ENCODE measurements around the gene CMTM5.

The CMTM5 gene

GRCh38 chr14:23358042-23358441 lies 18.8 kb upstream of the CMTM5 start:
- no peak for DNase-seq (ENCODE audit: low read depth)

DNA sequence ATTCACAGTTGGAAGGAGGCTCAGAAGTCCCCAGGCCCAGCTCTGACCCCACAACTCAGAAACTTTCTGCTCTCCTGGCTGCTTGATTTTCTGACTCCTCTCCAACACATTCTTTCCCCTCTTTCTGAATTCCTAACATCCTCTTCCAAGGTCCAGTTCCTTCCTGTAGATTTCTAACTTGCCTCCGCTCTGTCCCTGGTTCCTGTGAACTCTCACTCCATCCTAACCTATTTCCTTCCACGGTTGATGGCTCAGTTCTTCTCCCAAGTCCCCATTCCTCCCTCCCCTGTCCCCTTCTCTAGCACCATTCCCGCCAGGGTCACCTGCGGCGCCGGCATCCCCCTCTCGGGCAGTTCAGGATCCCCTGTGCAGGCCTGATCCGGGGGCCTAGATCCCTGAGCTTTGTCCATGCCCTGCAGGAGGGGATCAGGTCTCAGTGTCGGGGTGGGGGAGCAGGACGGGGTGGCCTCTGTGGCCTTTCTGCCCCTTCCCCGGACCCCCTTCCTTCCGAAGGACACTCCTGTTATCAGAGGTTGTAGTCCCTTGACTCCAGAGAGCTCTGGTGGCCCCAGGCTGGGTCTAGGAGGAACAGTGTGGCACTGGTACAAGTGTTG lies 18.2 kb upstream of the CMTM5 start:
- DNase-seq (ENCODE audit: low read depth): no peak

DNA sequence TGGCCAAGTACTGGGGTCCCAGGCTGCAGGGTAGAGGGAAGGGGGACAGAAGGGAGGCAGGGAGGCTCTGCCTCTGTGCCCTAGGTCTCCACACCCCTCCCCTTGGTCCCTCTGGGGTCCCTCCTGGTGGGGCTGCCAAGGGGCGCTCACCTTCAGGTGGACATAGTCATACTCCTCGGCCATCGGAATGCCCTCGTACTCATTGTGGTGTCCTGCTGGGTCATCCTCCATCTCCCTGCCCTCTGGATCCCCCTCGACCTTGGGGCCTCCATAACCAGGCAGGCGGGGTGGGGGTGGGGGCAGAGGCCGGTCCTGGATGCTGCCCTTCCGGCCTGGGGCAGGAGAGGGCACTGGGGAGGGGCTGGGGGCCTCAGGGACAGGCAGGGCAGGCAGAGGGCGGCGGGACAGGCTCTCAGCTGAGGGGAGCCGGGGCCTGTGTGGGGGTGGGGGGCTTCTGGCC lies 17.6 kb upstream of the CMTM5 start:
- no peak for DNase-seq (ENCODE audit: low read depth)

DNA sequence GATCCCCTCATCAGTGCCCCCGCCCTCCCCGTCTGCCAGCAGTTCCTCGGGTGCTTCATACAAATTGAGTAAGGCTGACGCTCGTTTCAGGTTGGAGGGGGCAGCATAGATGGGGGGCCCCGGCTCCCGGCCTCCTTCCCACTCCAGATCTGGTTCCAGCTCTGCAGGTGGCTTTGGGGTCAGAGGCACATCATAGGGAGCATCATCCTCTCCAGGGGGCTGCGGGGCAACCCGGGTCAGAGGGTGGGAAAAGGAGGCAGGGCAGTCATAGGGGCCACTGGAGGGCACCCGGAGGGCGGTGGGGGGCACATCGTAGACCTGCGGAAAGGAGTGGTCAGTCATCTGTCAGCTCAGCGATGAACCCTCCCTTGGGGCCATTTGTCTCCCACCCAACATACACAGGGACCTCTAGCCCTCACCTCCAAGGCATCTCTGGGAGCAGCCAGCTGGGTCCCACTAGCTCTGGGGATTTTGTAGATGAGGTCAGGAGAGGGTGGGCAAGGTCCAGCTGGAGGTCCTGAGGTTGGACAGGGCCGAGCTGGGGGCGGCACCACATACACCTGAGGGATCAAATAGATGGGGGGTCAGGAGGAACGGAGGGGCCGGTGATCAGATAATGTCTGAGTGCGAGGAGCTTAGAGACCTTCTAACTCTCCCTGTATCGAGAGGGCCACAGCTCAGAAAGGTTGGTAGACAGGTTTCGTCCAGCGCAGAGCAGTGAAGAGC lies 17.0 kb upstream of the CMTM5 start:
- DNase-seq (ENCODE audit: low read depth): no peak

GRCh38 chr14:23360496-23360895 lies 16.4 kb upstream of the CMTM5 start:
- no peak for DNase-seq (ENCODE audit: low read depth)

DNA sequence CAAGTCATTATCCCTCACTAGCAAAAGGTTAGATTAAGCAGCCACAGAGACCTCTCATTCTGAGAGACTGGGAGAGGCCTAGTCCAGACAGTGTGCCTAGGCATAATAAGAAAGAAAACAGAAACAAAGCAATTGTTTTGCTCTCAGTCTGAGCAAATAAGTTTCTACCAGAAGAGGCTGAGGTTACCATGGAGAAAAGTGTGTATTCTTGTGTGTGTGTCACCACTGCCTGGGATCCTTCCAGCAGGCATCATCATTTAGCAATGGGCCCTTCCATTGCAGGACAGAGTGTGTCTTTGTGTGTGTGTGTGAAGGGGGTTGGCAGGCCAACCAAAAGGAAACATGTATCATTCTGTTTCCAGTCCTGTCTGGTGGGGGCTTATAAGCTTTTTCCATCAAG lies 15.5 kb upstream of the CMTM5 start:
- DNase-seq (ENCODE audit: low read depth): no peak

- DNase-seq (ENCODE audit: low read depth): no peak
These were observed 15.1 kb upstream of the CMTM5 start for GRCh38 chr14:23361763-23362162.

DNA sequence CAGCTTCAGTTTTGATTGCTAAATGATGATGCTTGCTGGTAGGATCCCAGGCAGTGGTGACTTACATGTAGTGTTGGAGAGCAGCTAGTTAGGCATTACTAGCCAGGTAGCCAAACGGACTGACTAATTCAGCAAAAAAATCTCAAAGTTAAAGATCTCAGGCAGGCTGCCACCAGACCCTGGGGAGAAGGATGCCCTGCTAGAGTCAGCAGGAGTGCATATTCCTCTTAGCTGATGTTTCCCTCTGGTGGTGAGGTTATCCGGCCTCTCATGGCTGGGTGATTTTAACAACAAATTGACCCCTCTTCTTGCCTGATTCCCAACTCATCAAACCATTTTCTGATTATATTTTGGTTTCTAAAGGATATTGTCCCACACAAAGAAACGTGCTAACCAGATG lies 14.6 kb upstream of the CMTM5 start:
- DNase-seq (ENCODE audit: low read depth): no peak

DNA sequence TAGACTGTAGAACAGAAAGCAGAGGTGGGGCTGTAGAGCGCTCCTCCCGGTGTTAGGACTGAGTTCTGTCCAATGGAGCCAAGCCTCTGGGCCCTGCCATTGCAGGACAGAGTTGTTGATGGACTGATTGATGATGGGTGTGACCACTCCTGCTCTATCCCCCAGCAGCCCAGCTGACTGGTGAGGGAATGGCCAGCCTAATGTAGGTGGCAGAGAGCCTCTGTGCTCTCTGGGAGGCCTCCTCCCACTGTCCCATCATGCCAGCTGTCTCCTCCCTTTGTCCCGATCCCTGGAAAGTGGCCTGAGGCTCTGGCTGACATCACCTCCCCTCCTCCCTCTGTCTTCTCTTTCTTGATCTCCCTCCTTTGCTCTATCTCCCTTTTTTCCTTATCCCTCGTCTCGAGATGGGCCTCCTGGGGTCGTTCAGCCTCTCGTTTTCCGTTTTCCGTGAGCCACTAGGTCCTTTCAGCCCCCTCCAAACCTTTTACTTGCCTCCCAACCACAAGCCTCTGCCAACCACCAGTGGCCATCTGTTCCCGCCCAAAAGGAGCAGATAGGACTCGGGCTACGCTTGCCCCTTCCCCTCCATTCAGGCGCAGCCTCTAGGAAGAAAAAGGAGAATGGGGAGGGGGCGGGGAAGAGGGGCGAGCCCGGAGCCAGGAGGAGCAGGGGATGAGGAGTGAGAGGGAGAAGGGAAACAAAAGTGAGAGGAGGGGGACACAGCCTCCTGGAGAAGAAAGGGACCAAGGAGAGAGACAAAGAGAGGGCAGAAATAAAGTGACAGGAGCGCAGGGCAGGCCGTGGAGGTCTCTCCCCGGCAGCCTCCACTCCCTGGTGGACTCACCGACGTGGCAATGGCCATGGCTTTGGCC lies 12.4 kb upstream of the CMTM5 start:
- DNase-seq (ENCODE audit: low read depth): no peak

- no peak for DNase-seq (ENCODE audit: low read depth)
These were observed 11.7 kb upstream of the CMTM5 start, which contains the start of gene EFS for GRCh38 chr14:23365036-23365731. TSS of gene EFS (minus strand) at chr14:23365172. CDS start at chr14:23365025, 147 bp downstream.

DNA sequence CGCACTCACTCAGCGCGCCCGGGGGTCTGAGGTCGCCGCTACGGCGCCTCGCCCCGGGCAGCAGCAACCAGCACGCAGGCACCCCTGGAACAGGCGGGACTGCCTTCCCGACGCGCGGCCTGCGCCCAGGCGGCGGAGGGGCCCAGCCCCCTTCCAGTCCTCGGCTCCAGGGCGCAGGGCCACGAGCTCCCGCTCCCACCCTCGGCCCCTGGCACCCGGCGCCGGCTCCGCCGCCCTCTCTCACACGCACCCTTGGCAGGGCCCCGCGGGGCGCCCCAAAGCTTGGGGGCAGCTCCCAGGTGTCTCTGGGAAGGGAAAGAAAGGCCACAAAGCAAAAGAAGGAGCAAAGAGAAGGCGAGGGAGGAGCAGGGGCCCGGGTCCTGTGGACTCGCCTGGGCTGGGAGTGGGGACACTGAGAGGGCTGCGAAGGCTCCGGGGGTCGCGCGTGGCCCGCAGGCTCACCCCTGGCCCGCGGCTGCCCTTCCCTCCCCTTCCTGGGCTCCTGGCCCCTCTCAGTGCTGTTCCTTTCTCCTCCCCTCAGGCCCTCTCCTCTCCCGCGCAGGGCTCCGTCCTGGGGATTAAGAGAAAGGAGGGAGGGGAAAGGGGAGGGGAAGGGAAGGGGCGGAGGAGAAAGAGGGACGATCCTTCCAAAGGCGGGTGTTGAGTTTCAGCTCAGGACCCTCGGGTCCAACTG lies 11.0 kb upstream of the CMTM5 start:
- DNase-seq (ENCODE audit: low read depth): no peak

GRCh38 chr14:23366426-23366921 lies 10.4 kb upstream of the CMTM5 start:
- DNase-seq (ENCODE audit: low read depth): no peak

GRCh38 chr14:23370221-23370620 lies 6.6 kb upstream of the CMTM5 start:
- no peak for DNase-seq (ENCODE audit: low read depth)

- no peak for DNase-seq (ENCODE audit: low read depth)
These were observed 5.0 kb upstream of the CMTM5 start for GRCh38 chr14:23371865-23372264.

DNA sequence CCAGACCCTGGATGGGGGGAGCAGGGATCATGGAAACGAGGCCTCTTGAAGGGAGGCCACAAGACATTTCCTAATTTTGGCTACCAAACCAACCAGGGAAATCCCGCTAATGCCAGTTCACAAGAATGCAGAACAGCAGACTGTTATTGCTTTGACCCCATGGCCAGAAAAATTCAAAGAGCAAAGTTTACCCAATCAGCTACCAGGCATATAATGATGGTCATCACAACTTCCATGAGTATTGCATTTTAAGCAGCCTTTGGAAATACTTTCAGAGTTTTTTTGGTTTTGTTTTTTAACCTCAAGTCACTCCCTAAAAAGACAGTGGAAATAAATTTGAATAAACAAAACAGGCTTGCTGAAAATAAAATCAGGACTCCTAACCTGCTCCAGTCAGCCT lies 4.3 kb upstream of the CMTM5 start, which contains the start of gene IL25:
Gene IL25 (plus strand): TSS at position 301 of the 400 bp plus-strand sequence.
- no peak for DNase-seq (ENCODE audit: low read depth)

- DNase-seq (ENCODE audit: low read depth): no peak
These were observed 3.8 kb upstream of the CMTM5 start for GRCh38 chr14:23373041-23373440.

- no peak for DNase-seq (ENCODE audit: low read depth)
These were observed 1.2 kb upstream of the CMTM5 start for GRCh38 chr14:23375527-23376251.

GRCh38 chr14:23377198-23377550 lies 328 bp downstream of the CMTM5 start:
- no peak for DNase-seq (ENCODE audit: low read depth)

- DNase-seq (ENCODE audit: low read depth): no peak
These were observed 1.0 kb downstream of the CMTM5 start for GRCh38 chr14:23377573-23378563.

Measured in GM04504 (cell line).